ENCODE data around the gene AGO3. TPM values are rescaled to one million over a fixed set of nuclear protein-coding genes. Genes with fewer than 3 reads are reported as not detected.

Gene AGO3
- total and polyA plus RNA-seq, 2 of the 13 experiments (the other 11 are each of a cell fraction or from before 2014, with no cell fraction given): 21.2 to 27.1 TPM

- TF ChIP-seq, protein P1, sequence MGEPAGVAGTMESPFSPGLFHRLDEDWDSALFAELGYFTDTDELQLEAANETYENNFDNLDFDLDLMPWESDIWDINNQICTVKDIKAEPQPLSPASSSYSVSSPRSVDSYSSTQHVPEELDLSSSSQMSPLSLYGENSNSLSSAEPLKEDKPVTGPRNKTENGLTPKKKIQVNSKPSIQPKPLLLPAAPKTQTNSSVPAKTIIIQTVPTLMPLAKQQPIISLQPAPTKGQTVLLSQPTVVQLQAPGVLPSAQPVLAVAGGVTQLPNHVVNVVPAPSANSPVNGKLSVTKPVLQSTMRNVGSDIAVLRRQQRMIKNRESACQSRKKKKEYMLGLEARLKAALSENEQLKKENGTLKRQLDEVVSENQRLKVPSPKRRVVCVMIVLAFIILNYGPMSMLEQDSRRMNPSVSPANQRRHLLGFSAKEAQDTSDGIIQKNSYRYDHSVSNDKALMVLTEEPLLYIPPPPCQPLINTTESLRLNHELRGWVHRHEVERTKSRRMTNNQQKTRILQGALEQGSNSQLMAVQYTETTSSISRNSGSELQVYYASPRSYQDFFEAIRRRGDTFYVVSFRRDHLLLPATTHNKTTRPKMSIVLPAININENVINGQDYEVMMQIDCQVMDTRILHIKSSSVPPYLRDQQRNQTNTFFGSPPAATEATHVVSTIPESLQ (CRISPR knock-in tag; conservative IDR thresholded peaks at IDR 0.05): no peak
- TF ChIP-seq ZNF720 (CRISPR knock-in tag; IDR thresholded peaks at IDR 0.05) (no peak), NCOA2 (CRISPR knock-in tag; IDR thresholded peaks at IDR 0.05) (peak; percentile 58; the same call in 1 of the 2 replicates), ZNF564 (CRISPR knock-in tag; IDR thresholded peaks at IDR 0.05) (peak; percentile 92), NONO (IDR thresholded peaks at IDR 0.05) (no peak), NONO (CRISPR knock-in tag; conservative IDR thresholded peaks at IDR 0.05) (peak; percentile 94), GTF3A (CRISPR knock-in tag; conservative IDR thresholded peaks at IDR 0.05) (0 out of 2 replicates have a peak, but pooled peaks have one; percentile 39), ZMAT5 (CRISPR knock-in tag; IDR thresholded peaks at IDR 0.05; ENCODE audit: borderline replicate concordance, low read depth) (no peak), NPAS2 (CRISPR knock-in tag; IDR thresholded peaks at IDR 0.05; ENCODE audit: borderline replicate concordance) (no peak), CBFB (CRISPR knock-in tag; IDR thresholded peaks at IDR 0.05) (peak; percentile 94), MIER3 (CRISPR knock-in tag; IDR thresholded peaks at IDR 0.05; ENCODE audit: borderline replicate concordance) (peak; percentile 74; the same call in 1 of the 2 replicates), ZNF652 (CRISPR knock-in tag; IDR thresholded peaks at IDR 0.05; ENCODE audit: borderline replicate concordance, low read depth) (no peak), CC2D1A (CRISPR knock-in tag; IDR thresholded peaks at IDR 0.05) (no peak), ZNF816 (CRISPR knock-in tag; IDR thresholded peaks at IDR 0.05; ENCODE audit: borderline replicate concordance) (peak; percentile 84), ZNF382 (CRISPR knock-in tag; IDR thresholded peaks at IDR 0.05; ENCODE audit: borderline replicate concordance) (no peak), DR1 (CRISPR knock-in tag; IDR thresholded peaks at IDR 0.05) (peak; percentile 87), POLR2AphosphoS5 (IDR thresholded peaks at IDR 0.05; ENCODE audit: low read depth, low read length) (peak; percentile 85), SOX6 (IDR thresholded peaks at IDR 0.05) (no peak), SOX6 (CRISPR knock-in tag; IDR thresholded peaks at IDR 0.05) (peak; percentile 51; the same call in 1 of the 2 replicates)
- TF ChIP-seq, protein P2, sequence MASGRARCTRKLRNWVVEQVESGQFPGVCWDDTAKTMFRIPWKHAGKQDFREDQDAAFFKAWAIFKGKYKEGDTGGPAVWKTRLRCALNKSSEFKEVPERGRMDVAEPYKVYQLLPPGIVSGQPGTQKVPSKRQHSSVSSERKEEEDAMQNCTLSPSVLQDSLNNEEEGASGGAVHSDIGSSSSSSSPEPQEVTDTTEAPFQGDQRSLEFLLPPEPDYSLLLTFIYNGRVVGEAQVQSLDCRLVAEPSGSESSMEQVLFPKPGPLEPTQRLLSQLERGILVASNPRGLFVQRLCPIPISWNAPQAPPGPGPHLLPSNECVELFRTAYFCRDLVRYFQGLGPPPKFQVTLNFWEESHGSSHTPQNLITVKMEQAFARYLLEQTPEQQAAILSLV (CRISPR knock-in tag; IDR thresholded peaks at IDR 0.05; ENCODE audit: borderline replicate concordance): peak; percentile 97; the same call in 1 of the 2 replicates
- TF ChIP-seq, protein P3, sequence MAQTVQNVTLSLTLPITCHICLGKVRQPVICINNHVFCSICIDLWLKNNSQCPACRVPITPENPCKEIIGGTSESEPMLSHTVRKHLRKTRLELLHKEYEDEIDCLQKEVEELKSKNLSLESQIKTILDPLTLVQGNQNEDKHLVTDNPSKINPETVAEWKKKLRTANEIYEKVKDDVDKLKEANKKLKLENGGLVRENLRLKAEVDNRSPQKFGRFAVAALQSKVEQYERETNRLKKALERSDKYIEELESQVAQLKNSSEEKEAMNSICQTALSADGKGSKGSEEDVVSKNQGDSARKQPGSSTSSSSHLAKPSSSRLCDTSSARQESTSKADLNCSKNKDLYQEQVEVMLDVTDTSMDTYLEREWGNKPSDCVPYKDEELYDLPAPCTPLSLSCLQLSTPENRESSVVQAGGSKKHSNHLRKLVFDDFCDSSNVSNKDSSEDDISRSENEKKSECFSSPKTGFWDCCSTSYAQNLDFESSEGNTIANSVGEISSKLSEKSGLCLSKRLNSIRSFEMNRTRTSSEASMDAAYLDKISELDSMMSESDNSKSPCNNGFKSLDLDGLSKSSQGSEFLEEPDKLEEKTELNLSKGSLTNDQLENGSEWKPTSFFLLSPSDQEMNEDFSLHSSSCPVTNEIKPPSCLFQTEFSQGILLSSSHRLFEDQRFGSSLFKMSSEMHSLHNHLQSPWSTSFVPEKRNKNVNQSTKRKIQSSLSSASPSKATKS (CRISPR knock-in tag; IDR thresholded peaks at IDR 0.05): no peak
- TF ChIP-seq, protein P4, sequence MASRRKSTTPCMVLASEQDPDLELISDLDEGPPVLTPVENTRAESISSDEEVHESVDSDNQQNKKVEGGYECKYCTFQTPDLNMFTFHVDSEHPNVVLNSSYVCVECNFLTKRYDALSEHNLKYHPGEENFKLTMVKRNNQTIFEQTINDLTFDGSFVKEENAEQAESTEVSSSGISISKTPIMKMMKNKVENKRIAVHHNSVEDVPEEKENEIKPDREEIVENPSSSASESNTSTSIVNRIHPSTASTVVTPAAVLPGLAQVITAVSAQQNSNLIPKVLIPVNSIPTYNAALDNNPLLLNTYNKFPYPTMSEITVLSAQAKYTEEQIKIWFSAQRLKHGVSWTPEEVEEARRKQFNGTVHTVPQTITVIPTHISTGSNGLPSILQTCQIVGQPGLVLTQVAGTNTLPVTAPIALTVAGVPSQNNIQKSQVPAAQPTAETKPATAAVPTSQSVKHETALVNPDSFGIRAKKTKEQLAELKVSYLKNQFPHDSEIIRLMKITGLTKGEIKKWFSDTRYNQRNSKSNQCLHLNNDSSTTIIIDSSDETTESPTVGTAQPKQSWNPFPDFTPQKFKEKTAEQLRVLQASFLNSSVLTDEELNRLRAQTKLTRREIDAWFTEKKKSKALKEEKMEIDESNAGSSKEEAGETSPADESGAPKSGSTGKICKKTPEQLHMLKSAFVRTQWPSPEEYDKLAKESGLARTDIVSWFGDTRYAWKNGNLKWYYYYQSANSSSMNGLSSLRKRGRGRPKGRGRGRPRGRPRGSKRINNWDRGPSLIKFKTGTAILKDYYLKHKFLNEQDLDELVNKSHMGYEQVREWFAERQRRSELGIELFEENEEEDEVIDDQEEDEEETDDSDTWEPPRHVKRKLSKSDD (CRISPR knock-in tag; IDR thresholded peaks at IDR 0.05; ENCODE audit: low read depth): peak; percentile 89; the same call in 1 of the 2 replicates
Measured at GRCh38 chr1:36088577-36089392, 157.9 kb downstream of the AGO3 start, which contains the start of gene ADPRS (continued).
